ENCODE data around the gene GAB2. TPM values are rescaled to one million over a fixed set of nuclear protein-coding genes. Genes with fewer than 3 reads are reported as not detected.

GAB2 gene
- total RNA-seq, 2 experiments from 2014 or later, result 1.2 to 1.3 TPM

DNA sequence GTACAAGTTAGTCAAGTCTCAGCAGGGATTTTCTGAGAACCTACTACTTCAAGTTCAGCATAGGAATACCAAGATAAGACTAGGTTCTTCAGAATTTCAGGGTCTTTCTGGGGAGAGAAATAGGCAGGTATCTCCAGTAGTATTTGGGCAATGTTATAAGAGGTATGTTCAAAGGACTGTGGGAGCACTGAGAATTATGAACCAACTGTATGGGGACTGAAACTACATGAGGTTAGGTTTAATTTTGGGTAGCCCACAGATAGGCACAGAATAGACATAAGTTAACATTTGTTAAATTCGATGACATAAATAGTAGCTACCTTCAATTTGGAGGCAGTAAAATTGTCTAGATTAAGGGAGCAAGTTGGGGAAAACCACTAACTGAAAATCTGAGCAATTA, 9.2 kb upstream of the GAB2 start:
- H3K4me3 ChIP-seq (ENCODE audit: low read depth, low read length, poor library complexity, severe bottlenecking), result no peak overlapping the region
- ChIA-PET CTCF (ENCODE audit: unreplicated experiment) (interaction anchor here (0.7 kb wide), 1 partner anchor 231 kb away, joined by 3 read pairs; no protein-coding TSS in a partner anchor), POLR2A (interaction anchor here (0.6 to 0.8 kb wide), 2 partner anchors 10 to 416 kb away, joined by 3 to 5 read pairs; no protein-coding TSS in a partner anchor)
- H3K4me1 ChIP-seq (ENCODE audit: insufficient read depth, low read length, poor library complexity, severe bottlenecking), result peaks cover 35% of the 10 kb centered on the region
- H3K9me3 ChIP-seq (ENCODE audit: low read length), result no peaks in the 10 kb centered on the region
- H3K27ac ChIP-seq (ENCODE audit: low read depth, low read length, poor library complexity, severe bottlenecking), result no peak overlapping the region
- no peak overlapping the region for H2AFZ ChIP-seq (ENCODE audit: low read length)
- no peaks in the 10 kb centered on the region for H3K36me3 ChIP-seq (ENCODE audit: insufficient read depth, low read length)
- H4K20me1 ChIP-seq (ENCODE audit: insufficient read depth, low read length), result 0 out of 2 replicates have a peak, but pooled peaks cover 3% of the 10 kb centered on the region
- TF ChIP-seq EZH2phosphoT487 (IDR thresholded peaks at IDR 0.05; ENCODE audit: borderline replicate concordance, low read depth, low read length), result no peak
- no peak for TF ChIP-seq CTCF (conservative IDR thresholded peaks at IDR 0.05; ENCODE audit: low read length)
- no peaks in the 10 kb centered on the region for H3K9me2 ChIP-seq (ENCODE audit: insufficient read depth, low read length)
- intact Hi-C loops (cut with micrococcal nuclease; ENCODE audit: unreplicated experiment), result no loop called here
- no peak overlapping the region for H3K4me2 ChIP-seq (ENCODE audit: low read length)
- no peaks in the 10 kb centered on the region for H3K79me2 ChIP-seq (ENCODE audit: insufficient read depth, low read depth, low read length)
- no peak for DNase-seq (ENCODE audit: low spot score)
- BruUV-seq (replicated peaks), result no TSS peak

GRCh38 chr11:78425399-78426070, 7.9 kb upstream of the GAB2 start:
- intact Hi-C loops (cut with micrococcal nuclease; ENCODE audit: unreplicated experiment), result no loop called here
- POLR2A ChIA-PET, result no interaction called here

More at GRCh38 chr11:78425399-78426070, 7.9 kb upstream of the GAB2 start:
- Histone ChIP-seq H2AFZ (ENCODE audit: low read length) (no peak overlapping the region), H3K4me2 (ENCODE audit: low read length) (no peak overlapping the region), H3K79me2 (ENCODE audit: insufficient read depth, low read depth, low read length) (no peaks in the 10 kb centered on the region), H3K9me2 (ENCODE audit: insufficient read depth, low read length) (no peaks in the 10 kb centered on the region), H4K20me1 (ENCODE audit: insufficient read depth, low read length) (0 out of 2 replicates have a peak, but pooled peaks cover 3% of the 10 kb centered on the region), H3K4me3 (ENCODE audit: low read depth, low read length, poor library complexity, severe bottlenecking) (no peak overlapping the region), H3K27ac (ENCODE audit: low read depth, low read length, poor library complexity, severe bottlenecking) (no peak overlapping the region), H3K4me1 (ENCODE audit: insufficient read depth, low read length, poor library complexity, severe bottlenecking) (peaks cover 36% of the 10 kb centered on the region), H3K9me3 (ENCODE audit: low read length) (no peaks in the 10 kb centered on the region), H3K36me3 (ENCODE audit: insufficient read depth, low read length) (no peaks in the 10 kb centered on the region)
- no TSS peak for BruUV-seq (replicated peaks)
- TF ChIP-seq EZH2phosphoT487 (IDR thresholded peaks at IDR 0.05; ENCODE audit: borderline replicate concordance, low read depth, low read length) (no peak), CTCF (conservative IDR thresholded peaks at IDR 0.05; ENCODE audit: low read length) (no peak)
- no peak for DNase-seq (ENCODE audit: low spot score)
- CTCF ChIA-PET (ENCODE audit: unreplicated experiment), result no interaction called here
